Neural cell (in vitro differentiated cells): ENCODE measurements around the gene COL19A1.

ENCODE experiments used
- CTCF ChIP-seq: fragments of 450-650 bp; IDR thresholded peaks from 2 replicates; pipeline ENCODE4 v1.5.1; 2014; ENCODE audit warnings: antibody characterized with exemption, mild to moderate bottlenecking, moderate library complexity; ENCODE audit not compliant: poor library complexity, severe bottlenecking
- EZH2 ChIP-seq: fragments of 200-600, 300-800 bp; shearing (Covaris generic), sonication (generic); IDR thresholded peaks from 2 replicates; pipeline ENCODE4 v1.6.1; 2014; ENCODE audit warnings: antibody characterized with exemption, low read length, borderline replicate concordance, mild to moderate bottlenecking; ENCODE audit not compliant: insufficient read depth, poor library complexity, severe bottlenecking
- POLR2AphosphoS5 ChIP-seq: IDR thresholded peaks from 2 replicates; pipeline ENCODE4 v1.6.1; 2012
- TAF1 ChIP-seq: IDR thresholded peaks from 2 replicates; pipeline ENCODE4 v1.6.1; 2012; ENCODE audit warnings: low read depth

DNA sequence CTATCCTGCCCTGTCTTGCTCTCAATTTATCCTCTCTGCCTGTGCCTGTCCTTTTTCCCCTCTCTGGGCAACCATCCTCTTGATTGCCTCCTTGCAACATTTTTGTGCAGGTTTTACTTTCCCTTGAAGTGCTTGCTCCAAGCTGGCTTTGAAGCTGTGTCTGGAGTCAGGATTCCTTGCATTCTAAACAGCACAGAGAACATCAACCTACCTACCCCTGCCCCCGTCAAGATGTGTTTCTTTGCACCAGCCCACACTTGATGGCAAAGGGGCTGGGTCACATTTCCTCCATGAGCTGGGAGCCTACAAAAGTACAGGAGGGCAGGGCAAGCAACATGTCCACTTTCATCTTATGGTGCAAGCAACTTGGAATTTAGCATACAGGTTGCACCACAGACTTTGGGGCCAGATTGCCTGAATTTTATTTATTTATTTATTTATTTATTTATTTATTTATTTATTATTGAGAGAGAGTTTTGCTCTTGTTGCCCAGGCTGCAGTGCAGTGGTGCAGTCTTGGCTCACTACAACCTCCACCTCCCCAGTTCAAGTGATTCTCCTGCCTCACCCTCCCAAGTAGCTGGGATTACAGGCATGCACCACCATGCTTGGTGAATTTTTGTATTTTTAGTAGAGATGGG lies 206.3 kb downstream of the COL19A1 start:
- TF ChIP-seq TAF1 (no peak), CTCF (no peak), EZH2 (no peak), POLR2AphosphoS5 (no peak)
